ENCODE measurements around the gene PTH2. TPM values are rescaled to one million over a fixed set of nuclear protein-coding genes. Genes with fewer than 3 reads are reported as not detected.

The PTH2 gene
- total and polyA plus RNA-seq, 7 donors = not detected

- WGBS, 2 donors = 34 to 92% methylated on average over 1 of the region's 1 CpG
- TF ChIP-seq POLR2AphosphoS5 (IDR thresholded peaks at IDR 0.05) (no peak), POLR2A (IDR thresholded peaks at IDR 0.05) (no peak), EP300 (IDR thresholded peaks at IDR 0.05) (no peak)
- TF ChIP-seq, protein P1, sequence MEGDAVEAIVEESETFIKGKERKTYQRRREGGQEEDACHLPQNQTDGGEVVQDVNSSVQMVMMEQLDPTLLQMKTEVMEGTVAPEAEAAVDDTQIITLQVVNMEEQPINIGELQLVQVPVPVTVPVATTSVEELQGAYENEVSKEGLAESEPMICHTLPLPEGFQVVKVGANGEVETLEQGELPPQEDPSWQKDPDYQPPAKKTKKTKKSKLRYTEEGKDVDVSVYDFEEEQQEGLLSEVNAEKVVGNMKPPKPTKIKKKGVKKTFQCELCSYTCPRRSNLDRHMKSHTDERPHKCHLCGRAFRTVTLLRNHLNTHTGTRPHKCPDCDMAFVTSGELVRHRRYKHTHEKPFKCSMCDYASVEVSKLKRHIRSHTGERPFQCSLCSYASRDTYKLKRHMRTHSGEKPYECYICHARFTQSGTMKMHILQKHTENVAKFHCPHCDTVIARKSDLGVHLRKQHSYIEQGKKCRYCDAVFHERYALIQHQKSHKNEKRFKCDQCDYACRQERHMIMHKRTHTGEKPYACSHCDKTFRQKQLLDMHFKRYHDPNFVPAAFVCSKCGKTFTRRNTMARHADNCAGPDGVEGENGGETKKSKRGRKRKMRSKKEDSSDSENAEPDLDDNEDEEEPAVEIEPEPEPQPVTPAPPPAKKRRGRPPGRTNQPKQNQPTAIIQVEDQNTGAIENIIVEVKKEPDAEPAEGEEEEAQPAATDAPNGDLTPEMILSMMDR (IDR thresholded peaks at IDR 0.05) = no peak
- Histone ChIP-seq H3K4me3 (no peak overlapping the region), H3K36me3 (no peaks in the 10 kb centered on the region), H3K4me1 (peaks cover 0 to 3% (median 0%) of the 10 kb centered on the region in 4 donors), H3K9me3 (peaks cover 0 to 11% (median 3%) of the 10 kb centered on the region in 4 donors), H3K27me3 (peaks cover 0 to 13% (median 0%) of the 10 kb centered on the region in 3 donors), H3K27ac (no peak overlapping the region)
- intact Hi-C loops (cut with DNase I) = no loop called here
- no peak for DNase-seq
Observed at GRCh38 chr19:49383599-49383998, 39.6 kb downstream of the PTH2 start.

- 90 to 92% methylated on average over 5 of the region's 5 CpGs for WGBS, 2 donors
- Histone ChIP-seq H3K27ac (no peak overlapping the region), H3K36me3 (no peaks in the 10 kb centered on the region), H3K9me3 (peaks cover 0 to 11% (median 3%) of the 10 kb centered on the region in 4 donors), H3K4me3 (no peak overlapping the region), H3K4me1 (no peaks in the 10 kb centered on the region), H3K27me3 (peaks cover 0 to 5% (median 0%) of the 10 kb centered on the region in 3 donors)
- intact Hi-C loops (cut with DNase I) = no loop called here
- no peak for DNase-seq
- TF ChIP-seq POLR2AphosphoS5 (IDR thresholded peaks at IDR 0.05) = no peak
- TF ChIP-seq, protein P1 (IDR thresholded peaks at IDR 0.05) = no peak
- no peak for TF ChIP-seq POLR2A (IDR thresholded peaks at IDR 0.05)
- TF ChIP-seq EP300 (IDR thresholded peaks at IDR 0.05) = no peak
Observed at GRCh38 chr19:49382639-49383038, 40.6 kb downstream of the PTH2 start.

DNA sequence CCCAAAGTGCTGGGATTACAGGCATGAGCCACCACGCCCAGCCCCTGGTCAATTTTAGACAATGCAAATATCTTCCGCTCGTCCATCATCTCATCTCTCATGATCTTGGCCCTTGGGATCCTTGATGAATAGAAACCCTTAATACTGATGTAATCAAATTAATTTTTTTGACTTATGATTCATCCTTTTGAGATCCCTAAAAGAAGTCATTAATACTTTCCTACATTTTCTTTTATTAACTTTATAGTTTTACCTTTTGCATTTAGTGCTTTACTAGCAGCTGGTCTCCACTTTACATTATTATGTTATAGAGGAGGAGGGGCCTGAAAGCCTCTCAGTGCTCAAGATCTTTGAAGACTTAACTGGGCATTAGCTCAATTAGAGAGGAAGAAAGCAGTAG is 42.9 kb downstream of the PTH2 start:
- no peak for TF ChIP-seq POLR2AphosphoS5 (IDR thresholded peaks at IDR 0.05)
- TF ChIP-seq EP300 (IDR thresholded peaks at IDR 0.05) = no peak
- TF ChIP-seq, protein P1 (IDR thresholded peaks at IDR 0.05) = no peak
- no peak for TF ChIP-seq POLR2A (IDR thresholded peaks at IDR 0.05)
- DNase-seq = no peak
- Histone ChIP-seq H3K9me3 (peaks cover 0 to 11% (median 3%) of the 10 kb centered on the region in 4 donors), H3K4me1 (no peaks in the 10 kb centered on the region), H3K36me3 (no peaks in the 10 kb centered on the region), H3K27me3 (no peaks in the 10 kb centered on the region), H3K4me3 (no peak overlapping the region), H3K27ac (no peak overlapping the region)
- 90 to 93% methylated on average over 3 of the region's 3 CpGs for WGBS, 2 donors
- intact Hi-C loops (cut with DNase I) = no loop called here

DNA sequence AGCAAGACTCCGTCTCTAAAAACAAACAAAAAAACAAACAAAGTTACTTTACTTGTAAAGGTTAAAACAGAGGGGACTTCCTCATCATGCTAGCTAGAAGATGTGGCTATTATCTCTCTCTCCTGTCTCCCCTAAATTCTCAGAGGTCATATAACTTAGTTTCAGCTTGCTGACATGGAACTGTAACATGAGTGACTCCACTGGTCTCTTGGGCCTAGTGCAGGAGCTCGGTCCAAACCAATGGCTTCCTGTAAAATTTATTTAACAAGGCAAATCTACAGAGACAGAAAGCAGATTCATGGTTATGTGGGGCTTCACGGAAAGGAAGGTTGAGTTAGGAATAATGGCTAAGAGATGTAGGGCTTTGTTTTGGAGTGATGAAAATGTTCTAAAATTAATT is 44.7 kb downstream of the PTH2 start:
- Histone ChIP-seq H3K36me3 (no peaks in the 10 kb centered on the region), H3K27me3 (no peaks in the 10 kb centered on the region), H3K27ac (no peak overlapping the region), H3K9me3 (peaks cover 0 to 11% (median 3%) of the 10 kb centered on the region in 4 donors), H3K4me1 (no peaks in the 10 kb centered on the region), H3K4me3 (no peak overlapping the region)
- WGBS, 2 donors = 67 to 76% methylated on average over 3 of the region's 3 CpGs
- no peak for DNase-seq
- TF ChIP-seq, protein P1 (IDR thresholded peaks at IDR 0.05) = no peak
- TF ChIP-seq EP300 (IDR thresholded peaks at IDR 0.05) (no peak), POLR2A (IDR thresholded peaks at IDR 0.05) (no peak), POLR2AphosphoS5 (IDR thresholded peaks at IDR 0.05) (no peak)
- intact Hi-C loops (cut with DNase I) = no loop called here

Measured in sigmoid colon (tissue), 7 donors.